Measurements from ENCODE around the gene ARHGAP6. TPM values are rescaled to one million over a fixed set of nuclear protein-coding genes. Genes with fewer than 3 reads are reported as not detected.

ARHGAP6 gene
- total RNA-seq, 6 experiments from 2014 or later = 0.51 to 1.0 (median 0.69) TPM

GRCh38 chrX:11444052-11444451 is 221.7 kb downstream of the ARHGAP6 start:
- no peaks in the 10 kb centered on the region; the same call in 1 of the 2 replicates for H3K27me3 Mint-ChIP-seq (ENCODE audit: insufficient read depth)
- peaks cover 21% of the 10 kb centered on the region for H3K4me1 Mint-ChIP-seq (ENCODE audit: low read depth)
- H3K27ac Mint-ChIP-seq = no peak overlapping the region
- H3K36me3 Mint-ChIP-seq (ENCODE audit: low read depth) = no peaks in the 10 kb centered on the region
- H3K9me3 Mint-ChIP-seq = no peaks in the 10 kb centered on the region
- no peak for DNase-seq
- H3K4me3 Mint-ChIP-seq = no peak overlapping the region
- TF ChIP-seq CTCF (IDR thresholded peaks at IDR 0.05) = no peak

- Mint-ChIP-seq H3K4me3 (no peak overlapping the region), H3K36me3 (ENCODE audit: low read depth) (no peaks in the 10 kb centered on the region), H3K4me1 (ENCODE audit: low read depth) (peaks cover 45% of the 10 kb centered on the region), H3K27ac (no peak overlapping the region), H3K9me3 (no peaks in the 10 kb centered on the region), H3K27me3 (ENCODE audit: insufficient read depth) (no peaks in the 10 kb centered on the region)
- TF ChIP-seq CTCF (IDR thresholded peaks at IDR 0.05) = no peak
- DNase-seq = no peak
Measured at GRCh38 chrX:11439846-11440245, 225.9 kb downstream of the ARHGAP6 start.

- no peaks in the 10 kb centered on the region for H3K36me3 Mint-ChIP-seq (ENCODE audit: low read depth)
- H3K4me3 Mint-ChIP-seq = peak overlapping the region; percentile 35
- peak overlapping the region; percentile 65 for H3K27ac Mint-ChIP-seq
- H3K4me1 Mint-ChIP-seq (ENCODE audit: low read depth) = peaks cover 49% of the 10 kb centered on the region
- TF ChIP-seq CTCF (IDR thresholded peaks at IDR 0.05) = no peak
- DNase-seq = no peak
- no peaks in the 10 kb centered on the region for H3K9me3 Mint-ChIP-seq
- no peaks in the 10 kb centered on the region for H3K27me3 Mint-ChIP-seq (ENCODE audit: insufficient read depth)
Measured at GRCh38 chrX:11438767-11439166, 227.0 kb downstream of the ARHGAP6 start.

GRCh38 chrX:11438380-11438723 is 227.4 kb downstream of the ARHGAP6 start:
- H3K27me3 Mint-ChIP-seq (ENCODE audit: insufficient read depth) = no peaks in the 10 kb centered on the region
- peaks cover 49% of the 10 kb centered on the region for H3K4me1 Mint-ChIP-seq (ENCODE audit: low read depth)
- no peaks in the 10 kb centered on the region for H3K36me3 Mint-ChIP-seq (ENCODE audit: low read depth)
- H3K4me3 Mint-ChIP-seq = peak overlapping the region; percentile 35
- no peak for DNase-seq
- TF ChIP-seq CTCF (IDR thresholded peaks at IDR 0.05) = no peak
- H3K27ac Mint-ChIP-seq = peak overlapping the region; percentile 65
- no peaks in the 10 kb centered on the region for H3K9me3 Mint-ChIP-seq

GRCh38 chrX:11437642-11438379 is 227.9 kb downstream of the ARHGAP6 start:
- Mint-ChIP-seq H3K4me3 (peak overlapping the region; percentile 41; the same call in 1 of the 2 replicates), H3K27me3 (ENCODE audit: insufficient read depth) (no peaks in the 10 kb centered on the region), H3K27ac (peak overlapping the region; percentile 59), H3K9me3 (no peaks in the 10 kb centered on the region), H3K36me3 (ENCODE audit: low read depth) (no peaks in the 10 kb centered on the region), H3K4me1 (ENCODE audit: low read depth) (peaks cover 49% of the 10 kb centered on the region)
- peak; percentile 42 for DNase-seq
- TF ChIP-seq CTCF (IDR thresholded peaks at IDR 0.05) = no peak

Measured in HFFc6 (cell line).